Sciatic nerve (tissue), 2 donors: ENCODE results near the gene PAPPA. TPM values are rescaled to one million over a fixed set of nuclear protein-coding genes. Genes with fewer than 3 reads are reported as not detected.

ENCODE experiments used
- ATAC-seq: fragments of 200-7000 bp; cut with Tn5 transposase; one replicate; pipeline ENCODE4 v1.9.1; 2020; ENCODE audit warnings: mild to moderate bottlenecking, moderate library complexity
- DNase-seq: peaks from one replicate; pipeline ENCODE4 v3.0.0-alpha.2; 2020; ENCODE audit warnings: low spot score
- intact Hi-C: fragments of 100-400 bp; cut with DNase I; formaldehyde crosslinking; loops from one replicate; pipeline ENCODE4 v1.14.2; 2022
- total RNA-seq: library from RNA; stranded (reverse); fragmentation: NEBNext Ultra II Directional; extraction: Animal tissue kit (Norgen Biotek cat#: 25700); gene quantifications from one replicate; pipeline ENCODE4 v1.2.1, GENCODE V29; 2021
- donor health status: DM: no; HTN: no; CAD: no.
- donor health status: DM: no; HTN: no; CAD: no.

Gene PAPPA
- total RNA-seq, 1 donor from 2014 or later, result 3.3 TPM

GRCh38 chr9:116323012-116323411 lies 169.4 kb downstream of the PAPPA start:
- intact Hi-C loops, result no loop called here
- ATAC-seq, result no peak
- no peak for DNase-seq

- ATAC-seq, result no peak
- no peak for DNase-seq
- intact Hi-C loops, result no loop called here
Measured at GRCh38 chr9:116323571-116323970, 170.0 kb downstream of the PAPPA start.

GRCh38 chr9:116325924-116326323 lies 172.3 kb downstream of the PAPPA start:
- no peak for ATAC-seq
- no peak for DNase-seq

GRCh38 chr9:116327701-116328405 lies 174.3 kb downstream of the PAPPA start:
- DNase-seq, result no peak
- ATAC-seq, result peak; percentile 34
- intact Hi-C loops, result no loop called here

More at GRCh38 chr9:116325924-116326323, 172.3 kb downstream of the PAPPA start:
- intact Hi-C loops, result no loop called here

- no peak for DNase-seq
- intact Hi-C loops, result no loop called here
- ATAC-seq, result no peak
Measured at GRCh38 chr9:116329470-116329869, 175.9 kb downstream of the PAPPA start.

- ATAC-seq (no peak), DNase-seq (no peak)
- intact Hi-C loops, result no loop called here
Measured at GRCh38 chr9:116331241-116331640, 177.7 kb downstream of the PAPPA start.

- intact Hi-C loops, result no loop called here
- DNase-seq, result no peak
- ATAC-seq, result no peak
Measured at GRCh38 chr9:116332090-116332489, 178.5 kb downstream of the PAPPA start.

GRCh38 chr9:116333254-116333653 lies 179.7 kb downstream of the PAPPA start:
- no peak for DNase-seq
- no peak for ATAC-seq
- intact Hi-C loops, result no loop called here

GRCh38 chr9:116334546-116335150 lies 181.1 kb downstream of the PAPPA start:
- DNase-seq (no peak), ATAC-seq (no peak)
- intact Hi-C loops, result no loop called here

- intact Hi-C loops, result no loop called here
- ATAC-seq (no peak), DNase-seq (no peak)
Measured at GRCh38 chr9:116335392-116335791, 181.8 kb downstream of the PAPPA start.

GRCh38 chr9:116336133-116336862 lies 182.7 kb downstream of the PAPPA start:
- ATAC-seq (no peak), DNase-seq (no peak)
- intact Hi-C loops, result no loop called here

GRCh38 chr9:116337015-116337414 lies 183.4 kb downstream of the PAPPA start:
- DNase-seq, result no peak
- intact Hi-C loops, result no loop called here
- no peak for ATAC-seq

- no peak for ATAC-seq
- DNase-seq, result no peak
- intact Hi-C loops, result no loop called here
Measured at GRCh38 chr9:116340270-116340669, 186.7 kb downstream of the PAPPA start.

GRCh38 chr9:116342061-116342460 lies 188.5 kb downstream of the PAPPA start:
- intact Hi-C loops, result no loop called here
- ATAC-seq (no peak), DNase-seq (no peak)

GRCh38 chr9:116342941-116343340 lies 189.3 kb downstream of the PAPPA start:
- DNase-seq (no peak), ATAC-seq (no peak)
- intact Hi-C loops, result no loop called here

GRCh38 chr9:116344416-116344815 lies 190.8 kb downstream of the PAPPA start:
- ATAC-seq, result no peak
- intact Hi-C loops, result no loop called here
- DNase-seq, result no peak

GRCh38 chr9:116345393-116345792 lies 191.8 kb downstream of the PAPPA start:
- ATAC-seq, result no peak

GRCh38 chr9:116345817-116346216 lies 192.2 kb downstream of the PAPPA start:
- intact Hi-C loops, result no loop called here
- DNase-seq, result no peak

More at GRCh38 chr9:116345393-116345792, 191.8 kb downstream of the PAPPA start:
- DNase-seq, result no peak
- intact Hi-C loops, result no loop called here

GRCh38 chr9:116349684-116350083 lies 196.1 kb downstream of the PAPPA start:
- intact Hi-C loops, result no loop called here
- ATAC-seq (no peak), DNase-seq (no peak)

More at GRCh38 chr9:116345817-116346216, 192.2 kb downstream of the PAPPA start:
- no peak for ATAC-seq

GRCh38 chr9:116350213-116350612 lies 196.6 kb downstream of the PAPPA start:
- intact Hi-C loops, result no loop called here
- DNase-seq (no peak), ATAC-seq (no peak)
